ENCODE measurements around the gene EIF4H.

- TF ChIP-seq TEAD4 (IDR thresholded peaks at IDR 0.05; ENCODE audit: low read depth, low read length) (no peak), RFX5 (IDR thresholded peaks at IDR 0.05; ENCODE audit: borderline replicate concordance, low read depth, low read length) (no peak), TBP (IDR thresholded peaks at IDR 0.05; ENCODE audit: low read depth, low read length) (no peak)
Measured at GRCh38 chr7:74224511-74224832, 50.3 kb downstream of the EIF4H start.

Measured in H1 (cell line).